GM19193 (cell line): ENCODE data around the gene TCF7.

Source experiments
- POLR2A ChIP-seq: IDR thresholded peaks from 4 replicates; pipeline ENCODE4 v1.6.1; 2011; ENCODE audit not compliant: insufficient read depth, insufficient read length; ENCODE audit errors: extremely low read depth

The TCF7 gene

GRCh38 chr5:134139891-134140469 is 25.5 kb downstream of the TCF7 start:
- no peak for TF ChIP-seq POLR2A

- TF ChIP-seq POLR2A, result no peak
These were observed 26.2 kb downstream of the TCF7 start for GRCh38 chr5:134140530-134141201.

GRCh38 chr5:134141331-134142050 is 27.0 kb downstream of the TCF7 start:
- TF ChIP-seq POLR2A, result no peak

GRCh38 chr5:134142052-134142451 is 27.6 kb downstream of the TCF7 start:
- TF ChIP-seq POLR2A, result no peak

- no peak for TF ChIP-seq POLR2A
These were observed 28.3 kb downstream of the TCF7 start for GRCh38 chr5:134142806-134143205.

GRCh38 chr5:134143431-134143830 is 28.9 kb downstream of the TCF7 start:
- no peak for TF ChIP-seq POLR2A

- TF ChIP-seq POLR2A, result no peak
These were observed 29.8 kb downstream of the TCF7 start for GRCh38 chr5:134143944-134144941.

GRCh38 chr5:134145041-134145757 is 30.7 kb downstream of the TCF7 start:
- TF ChIP-seq POLR2A, result no peak

- TF ChIP-seq POLR2A, result no peak
These were observed 31.5 kb downstream of the TCF7 start for GRCh38 chr5:134145779-134146581.

- no peak for TF ChIP-seq POLR2A
These were observed 32.4 kb downstream of the TCF7 start for GRCh38 chr5:134146651-134147518.

- no peak for TF ChIP-seq POLR2A
These were observed 33.8 kb downstream of the TCF7 start for GRCh38 chr5:134148316-134148715.

GRCh38 chr5:134148986-134149539 is 34.6 kb downstream of the TCF7 start:
- TF ChIP-seq POLR2A, result no peak
